Kidney epithelial cell (primary cell): Measurements from ENCODE around the gene TEX54. TPM values are rescaled to one million over a fixed set of nuclear protein-coding genes. Genes with fewer than 3 reads are reported as not detected.

ENCODE experiments used
- DNase-seq: peaks from one replicate; pipeline ENCODE4 v3.0.0-alpha.2; 2010; ENCODE audit warnings: low read depth
- H3K27me3 ChIP-seq: 2 replicates; pipeline ENCODE4 v1.6.0; 2011; ENCODE audit warnings: low read length; ENCODE audit not compliant: control insufficient read depth, insufficient read depth
- H3K36me3 ChIP-seq: 2 replicates; pipeline ENCODE4 v1.5.1; 2011; ENCODE audit warnings: low read length; ENCODE audit not compliant: control insufficient read depth, insufficient read depth
- H3K4me3 ChIP-seq: 2 replicates; pipeline ENCODE4 v1.5.1; 2011; ENCODE audit warnings: low read depth, mild to moderate bottlenecking, control low read depth, low read length
- CTCF ChIP-seq: IDR thresholded peaks from 2 replicates; pipeline ENCODE4 v1.5.1; 2011; ENCODE audit warnings: mild to moderate bottlenecking, moderate library complexity, low read length, control low read depth, inconsistent platforms; ENCODE audit not compliant: insufficient read depth, poor library complexity, severe bottlenecking
- total RNA-seq: library from RNA; depleted of rRNA; stranded (reverse); fragments of >200 nt; gene quantifications from 2 replicates; pipeline ENCODE4 v1.2.3, GENCODE V29; 2015

TEX54 gene
- total RNA-seq, 1 donor from 2014 or later = not detected

- H3K27me3 ChIP-seq = no peaks in the 10 kb centered on the region
- H3K36me3 ChIP-seq = peaks cover 4% of the 10 kb centered on the region
- no peak for TF ChIP-seq CTCF
- DNase-seq = no peak
- H3K4me3 ChIP-seq = peak overlapping the region; percentile 59
Measured at GRCh38 chr11:62856333-62856895, 23.8 kb upstream of the TEX54 start.

- peak; percentile 96 for DNase-seq
- H3K36me3 ChIP-seq = peaks cover 6% of the 10 kb centered on the region
- H3K4me3 ChIP-seq = peak overlapping the region; percentile 88
- no peak for TF ChIP-seq CTCF
- H3K27me3 ChIP-seq = no peaks in the 10 kb centered on the region
Measured at GRCh38 chr11:62855571-62856332, 23.1 kb upstream of the TEX54 start.

- H3K4me3 ChIP-seq = peak overlapping the region; percentile 88
- TF ChIP-seq CTCF = no peak
- DNase-seq = no peak
- H3K36me3 ChIP-seq = peaks cover 6% of the 10 kb centered on the region
- H3K27me3 ChIP-seq = no peaks in the 10 kb centered on the region
Measured at GRCh38 chr11:62854825-62855570, 22.4 kb upstream of the TEX54 start.

GRCh38 chr11:62854013-62854824 is 21.6 kb upstream of the TEX54 start:
- DNase-seq = no peak
- H3K36me3 ChIP-seq = peaks cover 6% of the 10 kb centered on the region
- no peaks in the 10 kb centered on the region for H3K27me3 ChIP-seq
- TF ChIP-seq CTCF = no peak
- peak overlapping the region; percentile 88 for H3K4me3 ChIP-seq

- H3K27me3 ChIP-seq = no peaks in the 10 kb centered on the region
- no peak for DNase-seq
- no peak for TF ChIP-seq CTCF
- peak overlapping the region; percentile 88 for H3K4me3 ChIP-seq
- H3K36me3 ChIP-seq = peaks cover 6% of the 10 kb centered on the region
Measured at GRCh38 chr11:62853279-62853965, 20.8 kb upstream of the TEX54 start.
